DOHH2 (cell line): Measurements from ENCODE around the gene TNRC6C.

ENCODE experiments used
- H3F3A ChIP-seq: fragments of 200-600 bp; sonication (generic), shearing (Covaris generic); 2 replicates; pipeline ENCODE4 v1.6.0; 2016; ENCODE audit warnings: antibody characterized with exemption, mild to moderate bottlenecking; ENCODE audit not compliant: control insufficient read depth, insufficient read depth
- H3K27ac ChIP-seq: fragments of 200-600 bp; sonication (generic); 2 replicates; pipeline ENCODE4 v1.5.1; 2014; ENCODE audit warnings: low read depth, mild to moderate bottlenecking, low read length, moderate library complexity
- H3K27me3 ChIP-seq: fragments of 200-600 bp; sonication (generic); 2 replicates; pipeline ENCODE4 v1.6.1; 2014; ENCODE audit warnings: mild to moderate bottlenecking, low read length, mixed read lengths; ENCODE audit not compliant: control insufficient read depth
- H3K36me3 ChIP-seq: fragments of 200-600 bp; sonication (generic); 2 replicates; pipeline ENCODE4 v1.6.1; 2014; ENCODE audit warnings: mild to moderate bottlenecking, low read length, moderate library complexity, mixed read lengths; ENCODE audit not compliant: control insufficient read depth
- H3K4me1 ChIP-seq: fragments of 200-600 bp; sonication (generic); 2 replicates; pipeline ENCODE4 v1.6.1; 2014; ENCODE audit warnings: mild to moderate bottlenecking, low read length, mixed read lengths; ENCODE audit not compliant: control insufficient read depth
- H3K4me2 ChIP-seq: fragments of 200-600 bp; sonication (generic); 2 replicates; pipeline ENCODE4 v1.6.0; 2014; ENCODE audit warnings: mild to moderate bottlenecking, low read length, moderate library complexity
- H3K4me3 ChIP-seq: fragments of 200-600 bp; sonication (generic); 2 replicates; pipeline ENCODE4 v1.5.1; 2014; ENCODE audit warnings: mild to moderate bottlenecking, low read length, mixed read lengths
- H3K79me2 ChIP-seq: fragments of 200-600 bp; sonication (generic); 2 replicates; pipeline ENCODE4 v1.6.1; 2014; ENCODE audit warnings: mild to moderate bottlenecking, low read length, mixed read lengths; ENCODE audit not compliant: control insufficient read depth
- H3K9me2 ChIP-seq: fragments of 200-600 bp; sonication (generic); replicated peaks from 2 replicates; pipeline ENCODE4 v1.6.1; 2014; ENCODE audit warnings: mild to moderate bottlenecking, low read length, mixed read lengths; ENCODE audit not compliant: control insufficient read depth
- H3K9me3 ChIP-seq: fragments of 200-600 bp; sonication (generic); 2 replicates; pipeline ENCODE4 v1.6.1; 2014; ENCODE audit warnings: antibody characterized with exemption, low read length, mixed read lengths; ENCODE audit not compliant: control insufficient read depth, insufficient read depth
- H4K20me1 ChIP-seq: fragments of 200-600 bp; sonication (generic); 2 replicates; pipeline ENCODE4 v1.6.0; 2014; ENCODE audit warnings: low read depth, mild to moderate bottlenecking, antibody characterized with exemption, low read length, moderate library complexity; ENCODE audit not compliant: control insufficient read depth, insufficient read depth
- EZH2phosphoT487 ChIP-seq: fragments of 200-600 bp; sonication (generic); IDR thresholded peaks from 2 replicates; pipeline ENCODE4 v1.6.1; 2017; ENCODE audit warnings: borderline replicate concordance, mild to moderate bottlenecking, antibody characterized with exemption, low read length, moderate library complexity, mixed read lengths
- TF ChIP-seq, protein P1 (sequence below): fragments of 200-600 bp; sonication (generic); IDR thresholded peaks from one replicate; pipeline ENCODE4 v1.5.1; 2014; ENCODE audit warnings: antibody characterized with exemption, mild to moderate bottlenecking, low read depth, low read length; ENCODE audit not compliant: poor library complexity, severe bottlenecking

The TNRC6C gene

DNA sequence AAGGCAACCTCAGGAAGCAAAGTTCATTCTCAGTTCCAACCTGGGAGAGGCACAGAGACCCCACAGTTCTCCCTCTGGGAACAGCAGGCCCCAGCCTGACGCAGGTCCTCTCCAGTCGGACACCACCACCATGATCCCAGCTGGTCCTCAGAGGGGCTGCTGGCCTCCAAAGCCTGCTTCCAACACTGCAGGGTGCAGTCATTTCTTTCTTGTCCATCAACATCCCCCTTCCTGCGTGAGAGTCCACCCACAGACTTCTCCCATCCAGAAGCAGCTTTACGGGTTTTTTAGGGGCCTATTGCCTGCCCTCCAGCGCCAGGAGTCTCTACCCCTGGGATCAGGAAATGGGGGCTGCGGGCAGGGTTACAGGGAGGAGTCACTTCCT lies 29.3 kb upstream of the TNRC6C start:
- H3F3A ChIP-seq, result no peaks in the 10 kb centered on the region
- no peak overlapping the region for H3K27ac ChIP-seq
- TF ChIP-seq EZH2phosphoT487, result no peak
- TF ChIP-seq, protein P1, sequence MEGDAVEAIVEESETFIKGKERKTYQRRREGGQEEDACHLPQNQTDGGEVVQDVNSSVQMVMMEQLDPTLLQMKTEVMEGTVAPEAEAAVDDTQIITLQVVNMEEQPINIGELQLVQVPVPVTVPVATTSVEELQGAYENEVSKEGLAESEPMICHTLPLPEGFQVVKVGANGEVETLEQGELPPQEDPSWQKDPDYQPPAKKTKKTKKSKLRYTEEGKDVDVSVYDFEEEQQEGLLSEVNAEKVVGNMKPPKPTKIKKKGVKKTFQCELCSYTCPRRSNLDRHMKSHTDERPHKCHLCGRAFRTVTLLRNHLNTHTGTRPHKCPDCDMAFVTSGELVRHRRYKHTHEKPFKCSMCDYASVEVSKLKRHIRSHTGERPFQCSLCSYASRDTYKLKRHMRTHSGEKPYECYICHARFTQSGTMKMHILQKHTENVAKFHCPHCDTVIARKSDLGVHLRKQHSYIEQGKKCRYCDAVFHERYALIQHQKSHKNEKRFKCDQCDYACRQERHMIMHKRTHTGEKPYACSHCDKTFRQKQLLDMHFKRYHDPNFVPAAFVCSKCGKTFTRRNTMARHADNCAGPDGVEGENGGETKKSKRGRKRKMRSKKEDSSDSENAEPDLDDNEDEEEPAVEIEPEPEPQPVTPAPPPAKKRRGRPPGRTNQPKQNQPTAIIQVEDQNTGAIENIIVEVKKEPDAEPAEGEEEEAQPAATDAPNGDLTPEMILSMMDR, result no peak
- H4K20me1 ChIP-seq, result no peaks in the 10 kb centered on the region
- no peaks in the 10 kb centered on the region for H3K9me3 ChIP-seq
- H3K79me2 ChIP-seq, result no peaks in the 10 kb centered on the region
- no peaks in the 10 kb centered on the region for H3K9me2 ChIP-seq
- H3K4me1 ChIP-seq, result no peaks in the 10 kb centered on the region
- H3K36me3 ChIP-seq, result no peaks in the 10 kb centered on the region
- H3K4me2 ChIP-seq, result no peak overlapping the region
- H3K4me3 ChIP-seq, result no peak overlapping the region
- peaks cover 43% of the 10 kb centered on the region for H3K27me3 ChIP-seq

DNA sequence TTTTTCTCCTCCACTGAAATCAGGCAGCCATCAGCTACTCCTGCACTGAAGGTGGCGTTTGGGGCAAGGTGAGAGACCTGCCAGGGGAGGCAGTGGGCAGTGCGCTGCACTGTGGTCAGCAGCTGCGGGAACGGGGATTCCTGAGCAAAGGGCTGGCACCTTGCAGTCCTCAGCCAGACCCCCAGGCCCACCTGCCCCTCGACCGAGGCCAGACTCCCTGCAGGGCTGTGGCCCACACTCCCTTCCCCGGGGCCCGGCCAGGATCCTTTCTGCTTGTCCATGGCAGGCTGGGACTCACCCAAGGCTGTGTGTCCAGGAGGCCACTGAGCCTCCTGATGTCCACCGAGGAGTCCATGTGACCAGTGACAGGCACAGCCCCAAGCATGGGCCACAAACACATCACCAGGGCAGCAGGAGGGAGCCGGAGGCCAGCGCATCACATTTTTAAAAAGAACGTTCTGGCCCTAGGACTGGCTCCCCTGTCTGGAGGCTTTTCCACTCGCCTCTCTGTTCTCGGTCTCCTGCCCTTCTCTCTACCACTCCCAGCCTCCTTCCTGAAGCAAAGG lies 28.5 kb upstream of the TNRC6C start:
- Histone ChIP-seq H3K9me3 (no peaks in the 10 kb centered on the region), H3K27ac (no peak overlapping the region), H3K79me2 (no peaks in the 10 kb centered on the region), H3F3A (no peaks in the 10 kb centered on the region), H3K4me3 (no peak overlapping the region), H3K4me2 (no peak overlapping the region), H3K36me3 (no peaks in the 10 kb centered on the region), H3K27me3 (peaks cover 40% of the 10 kb centered on the region), H3K4me1 (no peaks in the 10 kb centered on the region), H4K20me1 (no peaks in the 10 kb centered on the region), H3K9me2 (no peaks in the 10 kb centered on the region)
- no peak for TF ChIP-seq EZH2phosphoT487
- TF ChIP-seq, protein P1, result no peak

DNA sequence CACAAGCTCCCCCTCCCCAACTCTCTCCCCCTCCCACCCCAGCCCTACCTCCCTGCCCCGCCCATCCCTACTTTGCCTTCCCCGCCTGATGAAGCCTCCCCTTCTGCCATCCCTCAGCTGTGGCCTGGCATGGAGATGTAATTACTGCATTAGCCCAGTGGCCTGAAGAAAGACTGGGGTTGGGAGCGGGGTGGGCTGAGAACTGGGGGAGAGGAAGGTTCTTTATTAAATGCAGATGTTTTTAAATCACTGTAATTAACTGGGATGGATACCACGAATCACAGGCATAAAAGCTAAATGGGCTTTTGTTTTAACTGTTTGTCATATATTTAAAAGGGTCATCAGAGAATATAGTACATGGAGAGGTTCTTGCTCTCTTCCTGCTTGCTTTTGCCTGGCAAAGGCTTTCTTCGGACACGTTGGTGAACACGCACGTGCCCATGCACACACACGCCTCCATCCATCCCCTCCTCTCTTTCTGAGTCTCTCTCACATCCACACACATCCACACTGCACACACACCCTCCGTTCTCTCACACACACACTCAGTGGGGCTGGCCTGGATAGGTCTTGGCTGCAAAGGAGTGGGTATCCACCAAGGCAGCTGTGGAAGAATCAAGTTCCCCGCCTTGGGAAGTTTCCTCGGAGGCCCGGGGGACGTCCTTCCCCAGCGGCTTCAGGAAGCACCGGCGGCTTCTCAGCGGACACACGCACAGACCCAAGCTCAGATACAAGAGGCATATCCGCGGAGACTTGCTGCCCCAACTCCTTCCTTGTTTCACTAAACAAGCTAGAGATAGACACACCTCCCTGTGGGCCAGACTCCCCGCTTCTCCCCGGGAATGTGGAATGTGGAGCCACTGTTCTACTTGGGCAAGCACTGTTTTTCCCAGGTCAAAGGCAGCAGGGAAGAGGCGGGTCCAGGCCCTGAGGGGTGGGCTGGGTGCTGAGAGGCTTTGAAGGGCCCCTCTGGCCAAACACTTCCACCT lies 27.4 kb upstream of the TNRC6C start:
- Histone ChIP-seq H3K4me1 (no peaks in the 10 kb centered on the region), H3K27me3 (peaks cover 35% of the 10 kb centered on the region)

More for the DNA sequence above, 27.4 kb upstream of the TNRC6C start:
- Histone ChIP-seq H3K4me3 (no peak overlapping the region), H3K4me2 (no peak overlapping the region), H3K9me3 (no peaks in the 10 kb centered on the region), H3F3A (no peaks in the 10 kb centered on the region), H3K36me3 (no peaks in the 10 kb centered on the region), H4K20me1 (no peaks in the 10 kb centered on the region), H3K27ac (no peak overlapping the region), H3K9me2 (no peaks in the 10 kb centered on the region), H3K79me2 (no peaks in the 10 kb centered on the region)
- TF ChIP-seq, protein P1, result no peak
- no peak for TF ChIP-seq EZH2phosphoT487
